Neural crest cell (in vitro differentiated cells): Measurements from ENCODE around the gene FAM50B. TPM values are rescaled to one million over a fixed set of nuclear protein-coding genes. Genes with fewer than 3 reads are reported as not detected.
A peak's percentile ranks its signal among the peaks of the same experiment; 100 is the strongest.

Source experiments
- DNase-seq: peaks from one replicate; pipeline ENCODE4 v3.0.0; 2021; ENCODE audit warnings: low read depth, mixed read lengths, low spot score
- H3K27ac Mint-ChIP-seq: one replicate; pipeline ENCODE4 v1.8.0; 2021; ENCODE audit warnings: mild to moderate bottlenecking, mixed read lengths; ENCODE audit not compliant: unreplicated experiment
- H3K27me3 Mint-ChIP-seq: 2 replicates; pipeline ENCODE4 v1.8.0; 2021; ENCODE audit warnings: low read depth, mild to moderate bottlenecking, mixed read lengths
- H3K36me3 Mint-ChIP-seq: 2 replicates; pipeline ENCODE4 v1.8.0; 2021; ENCODE audit warnings: low read depth, mild to moderate bottlenecking, mixed read lengths
- H3K4me1 Mint-ChIP-seq: 2 replicates; pipeline ENCODE4 v1.8.0; 2021; ENCODE audit warnings: mixed read lengths
- H3K4me3 Mint-ChIP-seq: one replicate; pipeline ENCODE4 v1.8.0; 2021; ENCODE audit warnings: mild to moderate bottlenecking, mixed read lengths
- H3K9me3 Mint-ChIP-seq: 2 replicates; pipeline ENCODE4 v1.8.0; 2021; ENCODE audit warnings: mixed read lengths
- CTCF ChIP-seq: fragments of 200-600 bp; sonication (generic); conservative IDR thresholded peaks from 2 replicates; pipeline ENCODE4 v1.5.0; 2021; ENCODE audit warnings: antibody characterized with exemption, mild to moderate bottlenecking
- total RNA-seq: library from RNA; stranded (reverse); gene quantifications from 2 replicates; pipeline ENCODE4 v1.2.1, GENCODE V29; 2021

FAM50B gene
- total RNA-seq, 1 donor from 2014 or later, result 2.9 TPM

- Mint-ChIP-seq H3K4me3 (no peak overlapping the region), H3K27me3 (no peaks in the 10 kb centered on the region), H3K36me3 (no peaks in the 10 kb centered on the region), H3K9me3 (no peaks in the 10 kb centered on the region), H3K27ac (no peak overlapping the region), H3K4me1 (peaks cover 12% of the 10 kb centered on the region)
- no peak for DNase-seq
- TF ChIP-seq CTCF, result no peak
These were observed 19.9 kb upstream of the FAM50B start for GRCh38 chr6:3829285-3829684.

GRCh38 chr6:3830806-3831205, 18.4 kb upstream of the FAM50B start:
- H3K36me3 Mint-ChIP-seq, result no peaks in the 10 kb centered on the region
- DNase-seq, result no peak
- H3K27me3 Mint-ChIP-seq, result no peaks in the 10 kb centered on the region
- H3K9me3 Mint-ChIP-seq, result no peaks in the 10 kb centered on the region
- TF ChIP-seq CTCF, result no peak
- peaks cover 5% of the 10 kb centered on the region for H3K4me1 Mint-ChIP-seq
- H3K27ac Mint-ChIP-seq, result no peak overlapping the region
- H3K4me3 Mint-ChIP-seq, result no peak overlapping the region

- no peaks in the 10 kb centered on the region for H3K27me3 Mint-ChIP-seq
- H3K27ac Mint-ChIP-seq, result peak overlapping the region; percentile 31
- H3K9me3 Mint-ChIP-seq, result no peaks in the 10 kb centered on the region
- DNase-seq, result no peak
- TF ChIP-seq CTCF, result no peak
- H3K4me1 Mint-ChIP-seq, result no peaks in the 10 kb centered on the region
- H3K4me3 Mint-ChIP-seq, result no peak overlapping the region
- H3K36me3 Mint-ChIP-seq, result no peaks in the 10 kb centered on the region
These were observed 17.2 kb upstream of the FAM50B start for GRCh38 chr6:3831761-3832530.

GRCh38 chr6:3835055-3835731, 14.0 kb upstream of the FAM50B start:
- H3K27ac Mint-ChIP-seq, result no peak overlapping the region
- DNase-seq, result no peak
- H3K36me3 Mint-ChIP-seq, result no peaks in the 10 kb centered on the region

GRCh38 chr6:3835785-3836184, 13.4 kb upstream of the FAM50B start:
- Mint-ChIP-seq H3K27ac (no peak overlapping the region), H3K27me3 (no peaks in the 10 kb centered on the region), H3K4me1 (peaks cover 5% of the 10 kb centered on the region), H3K36me3 (no peaks in the 10 kb centered on the region), H3K4me3 (no peak overlapping the region), H3K9me3 (no peaks in the 10 kb centered on the region)
- TF ChIP-seq CTCF, result no peak
- DNase-seq, result no peak

More at GRCh38 chr6:3835055-3835731, 14.0 kb upstream of the FAM50B start:
- Mint-ChIP-seq H3K27me3 (no peaks in the 10 kb centered on the region), H3K4me1 (peaks cover 5% of the 10 kb centered on the region), H3K4me3 (no peak overlapping the region), H3K9me3 (no peaks in the 10 kb centered on the region)
- TF ChIP-seq CTCF, result no peak
